ENCODE data around the gene STT3B. TPM values are rescaled to one million over a fixed set of nuclear protein-coding genes. Genes with fewer than 3 reads are reported as not detected.

STT3B gene
- total RNA-seq, 6 experiments from 2014 or later, result 53.8 to 70.9 (median 65.1) TPM

DNA sequence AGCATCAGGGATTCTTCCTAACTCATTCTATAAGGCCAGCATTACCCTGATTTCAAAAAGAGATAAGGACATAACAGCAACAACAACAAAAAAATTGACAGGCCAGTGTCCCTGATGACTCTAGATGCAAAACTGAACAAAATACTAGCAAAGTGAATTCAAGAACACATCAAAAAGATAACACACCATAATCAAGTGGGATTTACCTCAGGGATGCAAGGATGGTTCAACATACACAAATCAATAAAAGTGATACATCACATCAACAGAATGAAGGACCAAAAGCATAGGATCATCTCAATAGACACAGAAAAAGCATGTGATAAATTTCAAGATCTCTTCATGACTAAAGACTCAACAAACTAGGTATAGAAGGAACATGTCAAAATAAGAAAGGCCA, 119.6 kb downstream of the STT3B start:
- DNase-seq (no peak), ATAC-seq (no peak)

DNA sequence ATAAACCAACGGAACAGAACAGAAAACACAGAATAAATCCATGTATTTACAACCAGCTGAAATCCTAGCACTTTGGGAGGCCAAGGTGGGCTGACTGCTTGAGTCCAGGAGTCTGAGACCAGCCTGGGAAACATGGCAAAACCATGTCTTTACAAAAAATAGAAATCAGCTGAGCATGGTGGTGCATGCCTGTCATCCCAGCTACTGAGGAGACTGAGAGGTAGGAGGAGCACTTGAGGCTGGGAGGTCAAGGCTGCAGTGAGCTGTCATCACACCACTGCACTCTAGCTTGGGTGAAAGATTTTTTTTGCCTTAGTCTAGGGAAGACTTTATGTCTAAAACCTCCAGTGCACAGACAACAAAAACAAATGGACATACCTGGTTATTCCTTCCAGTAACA, 120.7 kb downstream of the STT3B start:
- intact Hi-C loops (cut with DNase I), result no loop called here
- DNase-seq (no peak), ATAC-seq (no peak)
- WGBS (ENCODE audit: insufficient coverage, low coverage, low lambda C conversion rate, missing lambda C conversion rate), result 64% methylated on average over 1 of the region's 1 CpG
- H3K27me3 ChIP-seq, result no peaks in the 10 kb centered on the region
- no peaks in the 10 kb centered on the region for H3K4me1 ChIP-seq
- peaks cover 0 to 15% (median 0%) of the 10 kb centered on the region in 4 donors for H3K9me3 ChIP-seq
- H3K36me3 ChIP-seq, result peaks cover 0 to 2% (median 0%) of the 10 kb centered on the region in 4 donors
- H3K27ac ChIP-seq, result no peak overlapping the region
- no peak overlapping the region for H3K4me3 ChIP-seq
- no peak for TF ChIP-seq POLR2A (IDR thresholded peaks at IDR 0.05)
- TF ChIP-seq, protein P1, sequence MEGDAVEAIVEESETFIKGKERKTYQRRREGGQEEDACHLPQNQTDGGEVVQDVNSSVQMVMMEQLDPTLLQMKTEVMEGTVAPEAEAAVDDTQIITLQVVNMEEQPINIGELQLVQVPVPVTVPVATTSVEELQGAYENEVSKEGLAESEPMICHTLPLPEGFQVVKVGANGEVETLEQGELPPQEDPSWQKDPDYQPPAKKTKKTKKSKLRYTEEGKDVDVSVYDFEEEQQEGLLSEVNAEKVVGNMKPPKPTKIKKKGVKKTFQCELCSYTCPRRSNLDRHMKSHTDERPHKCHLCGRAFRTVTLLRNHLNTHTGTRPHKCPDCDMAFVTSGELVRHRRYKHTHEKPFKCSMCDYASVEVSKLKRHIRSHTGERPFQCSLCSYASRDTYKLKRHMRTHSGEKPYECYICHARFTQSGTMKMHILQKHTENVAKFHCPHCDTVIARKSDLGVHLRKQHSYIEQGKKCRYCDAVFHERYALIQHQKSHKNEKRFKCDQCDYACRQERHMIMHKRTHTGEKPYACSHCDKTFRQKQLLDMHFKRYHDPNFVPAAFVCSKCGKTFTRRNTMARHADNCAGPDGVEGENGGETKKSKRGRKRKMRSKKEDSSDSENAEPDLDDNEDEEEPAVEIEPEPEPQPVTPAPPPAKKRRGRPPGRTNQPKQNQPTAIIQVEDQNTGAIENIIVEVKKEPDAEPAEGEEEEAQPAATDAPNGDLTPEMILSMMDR (IDR thresholded peaks at IDR 0.05), result no peak

More for the DNA sequence above, 119.6 kb downstream of the STT3B start:
- Histone ChIP-seq H3K27me3 (no peaks in the 10 kb centered on the region), H3K4me3 (no peak overlapping the region), H3K36me3 (peaks cover 0 to 2% (median 0%) of the 10 kb centered on the region in 4 donors), H3K27ac (no peak overlapping the region), H3K4me1 (no peaks in the 10 kb centered on the region), H3K9me3 (peaks cover 0 to 15% (median 0%) of the 10 kb centered on the region in 4 donors)
- intact Hi-C loops (cut with DNase I), result no loop called here
- TF ChIP-seq POLR2A (IDR thresholded peaks at IDR 0.05), result no peak
- TF ChIP-seq, protein P1 (IDR thresholded peaks at IDR 0.05), result no peak

DNA sequence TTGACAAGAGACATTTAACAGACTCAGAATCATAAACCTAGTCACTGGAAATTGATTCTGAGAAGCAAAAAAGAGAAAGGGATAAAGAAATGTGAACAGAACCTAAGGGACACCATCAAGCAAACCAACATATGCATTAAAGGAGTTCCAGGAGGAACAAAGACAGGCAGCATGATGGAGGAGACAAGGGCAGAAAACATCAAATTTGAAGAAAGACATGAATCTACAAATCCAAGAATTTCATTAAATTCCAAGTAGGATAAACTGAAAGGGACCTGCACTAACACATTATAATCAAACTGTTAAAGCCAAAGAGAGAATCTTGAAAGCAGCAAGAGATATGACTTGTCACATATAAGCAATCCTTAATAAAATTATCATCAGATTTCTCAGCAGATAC, 122.3 kb downstream of the STT3B start:
- TF ChIP-seq POLR2A (IDR thresholded peaks at IDR 0.05), result no peak
- TF ChIP-seq, protein P1 (IDR thresholded peaks at IDR 0.05), result no peak
- no peaks in the 10 kb centered on the region for H3K27me3 ChIP-seq
- no peak for ATAC-seq
- no peak overlapping the region for H3K4me3 ChIP-seq
- H3K4me1 ChIP-seq, result no peaks in the 10 kb centered on the region
- no peak for DNase-seq
- no peak overlapping the region for H3K27ac ChIP-seq
- H3K36me3 ChIP-seq, result peaks cover 0 to 2% (median 0%) of the 10 kb centered on the region in 4 donors
- H3K9me3 ChIP-seq, result peaks cover 0 to 15% (median 0%) of the 10 kb centered on the region in 4 donors
- intact Hi-C loops (cut with DNase I), result no loop called here

DNA sequence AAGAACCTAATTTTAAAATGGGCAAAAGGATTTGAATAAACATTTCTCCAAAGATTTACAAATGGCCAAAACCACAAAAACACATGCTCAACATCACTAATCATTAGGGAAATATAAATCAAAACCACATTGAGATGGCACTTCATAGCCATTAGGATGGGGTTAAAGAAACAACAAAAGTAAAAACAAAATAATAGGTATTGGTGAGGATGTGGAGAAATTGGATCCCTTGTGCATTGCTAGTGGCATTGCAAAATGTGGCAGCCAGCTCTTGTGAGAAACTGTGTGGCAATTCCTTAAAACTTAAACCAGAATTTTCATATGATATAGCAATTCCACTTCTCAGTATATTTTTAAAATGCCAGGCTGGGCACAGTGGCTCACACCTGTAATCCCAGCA, 126.5 kb downstream of the STT3B start:
- no peaks in the 10 kb centered on the region for H3K27me3 ChIP-seq
- ATAC-seq (no peak), DNase-seq (no peak)
- intact Hi-C loops (cut with DNase I), result no loop called here
- TF ChIP-seq, protein P1 (IDR thresholded peaks at IDR 0.05), result no peak
- no peak for TF ChIP-seq POLR2A (IDR thresholded peaks at IDR 0.05)
- no peaks in the 10 kb centered on the region for H3K4me1 ChIP-seq
- H3K9me3 ChIP-seq, result peaks cover 0 to 3% (median 0%) of the 10 kb centered on the region in 4 donors
- H3K27ac ChIP-seq, result no peak overlapping the region
- peaks cover 0 to 2% (median 0%) of the 10 kb centered on the region in 4 donors for H3K36me3 ChIP-seq
- H3K4me3 ChIP-seq, result no peak overlapping the region

DNA sequence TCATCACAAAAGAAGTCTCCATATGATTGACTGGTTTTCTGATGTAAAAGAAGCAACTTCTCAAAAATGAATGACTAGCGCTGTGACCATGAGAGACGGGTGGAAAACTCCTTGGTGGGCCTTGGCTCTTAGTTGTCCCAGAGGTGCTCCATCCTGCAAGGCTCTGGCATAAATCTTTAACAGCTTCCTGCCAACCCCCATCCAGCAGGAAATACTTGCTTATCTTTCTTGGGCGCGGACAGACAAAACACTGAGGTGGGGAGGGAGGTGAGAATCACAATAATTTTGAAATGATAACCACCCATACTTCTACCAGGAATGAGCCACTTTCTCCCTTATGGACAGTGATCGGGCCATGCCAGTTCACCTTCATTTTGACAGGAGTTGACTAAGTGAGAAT, 128.6 kb downstream of the STT3B start:
- Histone ChIP-seq H3K4me3 (no peak overlapping the region), H3K27ac (no peak overlapping the region), H3K36me3 (no peaks in the 10 kb centered on the region), H3K9me3 (no peaks in the 10 kb centered on the region), H3K4me1 (no peaks in the 10 kb centered on the region), H3K27me3 (no peaks in the 10 kb centered on the region)
- intact Hi-C loops (cut with DNase I), result no loop called here
- TF ChIP-seq POLR2A (IDR thresholded peaks at IDR 0.05), result no peak
- TF ChIP-seq, protein P1 (IDR thresholded peaks at IDR 0.05), result no peak
- DNase-seq (no peak), ATAC-seq (no peak)
- WGBS (ENCODE audit: insufficient coverage, low coverage, low lambda C conversion rate, missing lambda C conversion rate), result 76% methylated on average over 5 of the region's 5 CpGs

All from right lobe of liver (tissue), 6 donors.